ENCODE measurements around the gene OR51B5. TPM values are rescaled to one million over a fixed set of nuclear protein-coding genes. Genes with fewer than 3 reads are reported as not detected.

Gene OR51B5
- total and polyA plus RNA-seq, 2 experiments from 2014 or later = not detected

GRCh38 chr11:5336331-5336730 is 7.0 kb downstream of the OR51B5 start:
- Histone ChIP-seq H4K20me1 (replicated peaks; ENCODE audit: insufficient read depth) (no peaks in the 10 kb centered on the region), H3K79me2 (replicated peaks; ENCODE audit: insufficient read depth) (no peaks in the 10 kb centered on the region), H3K27me3 (ENCODE audit: insufficient read depth) (no peaks in the 10 kb centered on the region), H3K27ac (ENCODE audit: low read depth) (no peak overlapping the region), H2AFZ (no peak overlapping the region), H3K9me2 (ENCODE audit: insufficient read depth) (peaks cover 6% of the 10 kb centered on the region; the same call in 1 of the 2 replicates), H3K4me2 (no peak overlapping the region), H3F3A (replicated peaks; ENCODE audit: low read depth) (no peaks in the 10 kb centered on the region), H3K4me3 (no peak overlapping the region), H3K4me1 (ENCODE audit: insufficient read depth) (no peaks in the 10 kb centered on the region), H3K36me3 (ENCODE audit: insufficient read depth) (no peaks in the 10 kb centered on the region)
- no peaks in the 10 kb centered on the region for H3K27me3 Mint-ChIP-seq (ENCODE audit: insufficient read depth, low read depth, poor library complexity)
- no peaks in the 10 kb centered on the region; the same call in 2 of the 3 replicates for H3K9me3 Mint-ChIP-seq
- DNase-seq (ENCODE audit: low spot score) (no peak), ATAC-seq (no peak)
- TF ChIP-seq ZNF114 (CRISPR knock-in tag; IDR thresholded peaks at IDR 0.05) (no peak), STAT1 (IDR thresholded peaks at IDR 0.05; ENCODE audit: unreplicated experiment) (no peak), POLR2AphosphoS5 (IDR thresholded peaks at IDR 0.05; ENCODE audit: low read depth) (no peak), EZH2phosphoT487 (IDR thresholded peaks at IDR 0.05; ENCODE audit: unreplicated experiment) (no peak), CREB1 (CRISPR knock-in tag; IDR thresholded peaks at IDR 0.05; ENCODE audit: low read depth) (no peak), EZH2 (IDR thresholded peaks at IDR 0.05; ENCODE audit: low read depth, unreplicated experiment) (no peak), ETS1 (IDR thresholded peaks at IDR 0.05) (no peak), JUNB (IDR thresholded peaks at IDR 0.05; ENCODE audit: unreplicated experiment) (no peak)
- TF ChIP-seq, protein P1, sequence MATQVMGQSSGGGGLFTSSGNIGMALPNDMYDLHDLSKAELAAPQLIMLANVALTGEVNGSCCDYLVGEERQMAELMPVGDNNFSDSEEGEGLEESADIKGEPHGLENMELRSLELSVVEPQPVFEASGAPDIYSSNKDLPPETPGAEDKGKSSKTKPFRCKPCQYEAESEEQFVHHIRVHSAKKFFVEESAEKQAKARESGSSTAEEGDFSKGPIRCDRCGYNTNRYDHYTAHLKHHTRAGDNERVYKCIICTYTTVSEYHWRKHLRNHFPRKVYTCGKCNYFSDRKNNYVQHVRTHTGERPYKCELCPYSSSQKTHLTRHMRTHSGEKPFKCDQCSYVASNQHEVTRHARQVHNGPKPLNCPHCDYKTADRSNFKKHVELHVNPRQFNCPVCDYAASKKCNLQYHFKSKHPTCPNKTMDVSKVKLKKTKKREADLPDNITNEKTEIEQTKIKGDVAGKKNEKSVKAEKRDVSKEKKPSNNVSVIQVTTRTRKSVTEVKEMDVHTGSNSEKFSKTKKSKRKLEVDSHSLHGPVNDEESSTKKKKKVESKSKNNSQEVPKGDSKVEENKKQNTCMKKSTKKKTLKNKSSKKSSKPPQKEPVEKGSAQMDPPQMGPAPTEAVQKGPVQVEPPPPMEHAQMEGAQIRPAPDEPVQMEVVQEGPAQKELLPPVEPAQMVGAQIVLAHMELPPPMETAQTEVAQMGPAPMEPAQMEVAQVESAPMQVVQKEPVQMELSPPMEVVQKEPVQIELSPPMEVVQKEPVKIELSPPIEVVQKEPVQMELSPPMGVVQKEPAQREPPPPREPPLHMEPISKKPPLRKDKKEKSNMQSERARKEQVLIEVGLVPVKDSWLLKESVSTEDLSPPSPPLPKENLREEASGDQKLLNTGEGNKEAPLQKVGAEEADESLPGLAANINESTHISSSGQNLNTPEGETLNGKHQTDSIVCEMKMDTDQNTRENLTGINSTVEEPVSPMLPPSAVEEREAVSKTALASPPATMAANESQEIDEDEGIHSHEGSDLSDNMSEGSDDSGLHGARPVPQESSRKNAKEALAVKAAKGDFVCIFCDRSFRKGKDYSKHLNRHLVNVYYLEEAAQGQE (IDR thresholded peaks at IDR 0.05; ENCODE audit: unreplicated experiment) = no peak
- TF ChIP-seq, protein P2, sequence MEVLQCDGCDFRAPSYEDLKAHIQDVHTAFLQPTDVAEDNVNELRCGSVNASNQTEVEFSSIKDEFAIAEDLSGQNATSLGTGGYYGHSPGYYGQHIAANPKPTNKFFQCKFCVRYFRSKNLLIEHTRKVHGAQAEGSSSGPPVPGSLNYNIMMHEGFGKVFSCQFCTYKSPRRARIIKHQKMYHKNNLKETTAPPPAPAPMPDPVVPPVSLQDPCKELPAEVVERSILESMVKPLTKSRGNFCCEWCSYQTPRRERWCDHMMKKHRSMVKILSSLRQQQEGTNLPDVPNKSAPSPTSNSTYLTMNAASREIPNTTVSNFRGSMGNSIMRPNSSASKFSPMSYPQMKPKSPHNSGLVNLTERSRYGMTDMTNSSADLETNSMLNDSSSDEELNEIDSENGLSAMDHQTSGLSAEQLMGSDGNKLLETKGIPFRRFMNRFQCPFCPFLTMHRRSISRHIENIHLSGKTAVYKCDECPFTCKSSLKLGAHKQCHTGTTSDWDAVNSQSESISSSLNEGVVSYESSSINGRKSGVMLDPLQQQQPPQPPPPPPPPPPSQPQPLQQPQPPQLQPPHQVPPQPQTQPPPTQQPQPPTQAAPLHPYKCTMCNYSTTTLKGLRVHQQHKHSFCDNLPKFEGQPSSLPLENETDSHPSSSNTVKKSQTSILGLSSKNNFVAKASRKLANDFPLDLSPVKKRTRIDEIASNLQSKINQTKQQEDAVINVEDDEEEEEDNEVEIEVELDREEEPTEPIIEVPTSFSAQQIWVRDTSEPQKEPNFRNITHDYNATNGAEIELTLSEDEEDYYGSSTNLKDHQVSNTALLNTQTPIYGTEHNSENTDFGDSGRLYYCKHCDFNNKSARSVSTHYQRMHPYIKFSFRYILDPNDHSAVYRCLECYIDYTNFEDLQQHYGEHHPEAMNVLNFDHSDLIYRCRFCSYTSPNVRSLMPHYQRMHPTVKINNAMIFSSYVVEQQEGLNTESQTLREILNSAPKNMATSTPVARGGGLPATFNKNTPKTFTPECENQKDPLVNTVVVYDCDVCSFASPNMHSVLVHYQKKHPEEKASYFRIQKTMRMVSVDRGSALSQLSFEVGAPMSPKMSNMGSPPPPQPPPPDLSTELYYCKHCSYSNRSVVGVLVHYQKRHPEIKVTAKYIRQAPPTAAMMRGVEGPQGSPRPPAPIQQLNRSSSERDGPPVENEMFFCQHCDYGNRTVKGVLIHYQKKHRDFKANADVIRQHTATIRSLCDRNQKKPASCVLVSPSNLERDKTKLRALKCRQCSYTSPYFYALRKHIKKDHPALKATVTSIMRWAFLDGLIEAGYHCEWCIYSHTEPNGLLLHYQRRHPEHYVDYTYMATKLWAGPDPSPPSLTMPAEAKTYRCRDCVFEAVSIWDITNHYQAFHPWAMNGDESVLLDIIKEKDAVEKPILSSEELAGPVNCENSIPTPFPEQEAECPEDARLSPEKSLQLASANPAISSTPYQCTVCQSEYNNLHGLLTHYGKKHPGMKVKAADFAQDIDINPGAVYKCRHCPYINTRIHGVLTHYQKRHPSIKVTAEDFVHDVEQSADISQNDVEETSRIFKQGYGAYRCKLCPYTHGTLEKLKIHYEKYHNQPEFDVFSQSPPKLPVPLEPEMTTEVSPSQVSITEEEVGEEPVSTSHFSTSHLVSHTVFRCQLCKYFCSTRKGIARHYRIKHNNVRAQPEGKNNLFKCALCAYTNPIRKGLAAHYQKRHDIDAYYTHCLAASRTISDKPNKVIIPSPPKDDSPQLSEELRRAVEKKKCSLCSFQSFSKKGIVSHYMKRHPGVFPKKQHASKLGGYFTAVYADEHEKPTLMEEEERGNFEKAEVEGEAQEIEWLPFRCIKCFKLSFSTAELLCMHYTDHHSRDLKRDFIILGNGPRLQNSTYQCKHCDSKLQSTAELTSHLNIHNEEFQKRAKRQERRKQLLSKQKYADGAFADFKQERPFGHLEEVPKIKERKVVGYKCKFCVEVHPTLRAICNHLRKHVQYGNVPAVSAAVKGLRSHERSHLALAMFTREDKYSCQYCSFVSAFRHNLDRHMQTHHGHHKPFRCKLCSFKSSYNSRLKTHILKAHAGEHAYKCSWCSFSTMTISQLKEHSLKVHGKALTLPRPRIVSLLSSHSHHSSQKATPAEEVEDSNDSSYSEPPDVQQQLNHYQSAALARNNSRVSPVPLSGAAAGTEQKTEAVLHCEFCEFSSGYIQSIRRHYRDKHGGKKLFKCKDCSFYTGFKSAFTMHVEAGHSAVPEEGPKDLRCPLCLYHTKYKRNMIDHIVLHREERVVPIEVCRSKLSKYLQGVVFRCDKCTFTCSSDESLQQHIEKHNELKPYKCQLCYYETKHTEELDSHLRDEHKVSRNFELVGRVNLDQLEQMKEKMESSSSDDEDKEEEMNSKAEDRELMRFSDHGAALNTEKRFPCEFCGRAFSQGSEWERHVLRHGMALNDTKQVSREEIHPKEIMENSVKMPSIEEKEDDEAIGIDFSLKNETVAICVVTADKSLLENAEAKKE (CRISPR knock-in tag; IDR thresholded peaks at IDR 0.05) = no peak
- no peak overlapping the region for H3K27ac Mint-ChIP-seq
- H3K36me3 Mint-ChIP-seq (ENCODE audit: low read depth) = no peaks in the 10 kb centered on the region
- no peaks in the 10 kb centered on the region for H3K4me1 Mint-ChIP-seq
- H3K4me3 Mint-ChIP-seq = no peak overlapping the region
